HEK293T (cell line): ENCODE measurements around the gene TSN.

Experiments used
- CTCF ChIA-PET: fragments of 350-600 bp; formaldehyde crosslinking; extraction: SDS; loops from one replicate; lab custom pipeline; 2021; ENCODE audit warnings: antibody characterized with exemption, inconsistent platforms; lab: Yijun Ruan, JAX
- POLR2A ChIA-PET: fragments of 350-600 bp; formaldehyde crosslinking; extraction: SDS; loops from one replicate; lab custom pipeline; 2020; ENCODE audit warnings: antibody characterized with exemption, inconsistent platforms; lab: Yijun Ruan, JAX
- DNase-seq: peaks from one replicate; pipeline ENCODE4 v3.0.0; 2012; ENCODE audit warnings: mixed read lengths; ENCODE audit errors: extremely low spot score
- ARNT ChIP-seq: fragments of 450-650 bp; IDR thresholded peaks from 2 replicates; pipeline ENCODE4 v1.6.1; 2017; ENCODE audit warnings: mild to moderate bottlenecking
- BHLHE40 ChIP-seq: fragments of 450-650 bp; IDR thresholded peaks from 2 replicates; pipeline ENCODE4 v1.6.1; 2016; ENCODE audit warnings: mild to moderate bottlenecking, moderate library complexity, borderline replicate concordance
- CTBP1 ChIP-seq: fragments of 450-650 bp; IDR thresholded peaks from 2 replicates; pipeline ENCODE4 v1.6.1; 2016; ENCODE audit warnings: borderline replicate concordance
- ELF4 ChIP-seq: fragments of 450-650 bp; IDR thresholded peaks from 2 replicates; pipeline ENCODE4 v1.6.1; 2017; ENCODE audit warnings: antibody characterized with exemption
- FOXA1 ChIP-seq: fragments of 450-650 bp; IDR thresholded peaks from 2 replicates; pipeline ENCODE4 v1.6.1; 2016; ENCODE audit warnings: mild to moderate bottlenecking
- FOXK2 ChIP-seq: fragments of 450-650 bp; IDR thresholded peaks from 2 replicates; pipeline ENCODE4 v1.6.1; 2016; ENCODE audit warnings: mild to moderate bottlenecking
- FOXM1 ChIP-seq: fragments of 450-650 bp; IDR thresholded peaks from 2 replicates; pipeline ENCODE4 v1.6.1; 2017; ENCODE audit warnings: mild to moderate bottlenecking, borderline replicate concordance
- HDGF ChIP-seq: fragments of 450-650 bp; IDR thresholded peaks from 2 replicates; pipeline ENCODE4 v1.6.1; 2017; ENCODE audit warnings: antibody characterized with exemption, borderline replicate concordance
- L3MBTL2 ChIP-seq: fragments of 450-650 bp; conservative IDR thresholded peaks from 2 replicates; pipeline ENCODE4 v1.6.1; 2016; ENCODE audit warnings: mild to moderate bottlenecking
- LEF1 ChIP-seq: fragments of 450-650 bp; IDR thresholded peaks from 2 replicates; pipeline ENCODE4 v1.6.1; 2017; ENCODE audit warnings: mild to moderate bottlenecking, borderline replicate concordance
- NFRKB ChIP-seq: fragments of 450-650 bp; IDR thresholded peaks from 2 replicates; pipeline ENCODE4 v1.6.1; 2016; ENCODE audit warnings: mild to moderate bottlenecking, moderate library complexity
- PKNOX1 ChIP-seq: fragments of 450-650 bp; IDR thresholded peaks from 2 replicates; pipeline ENCODE4 v1.6.1; 2016
- SP1 ChIP-seq: fragments of 450-650 bp; IDR thresholded peaks from 2 replicates; pipeline ENCODE4 v1.6.1; 2017
- SUZ12 ChIP-seq: fragments of 450-650 bp; IDR thresholded peaks from 2 replicates; pipeline ENCODE4 v1.6.1; 2016; ENCODE audit warnings: mild to moderate bottlenecking
- TARDBP ChIP-seq: fragments of 450-650 bp; IDR thresholded peaks from 2 replicates; pipeline ENCODE4 v1.6.1; 2016
- ZNF384 ChIP-seq: fragments of 450-650 bp; IDR thresholded peaks from 2 replicates; pipeline ENCODE4 v1.6.1; 2016

Gene TSN

DNA sequence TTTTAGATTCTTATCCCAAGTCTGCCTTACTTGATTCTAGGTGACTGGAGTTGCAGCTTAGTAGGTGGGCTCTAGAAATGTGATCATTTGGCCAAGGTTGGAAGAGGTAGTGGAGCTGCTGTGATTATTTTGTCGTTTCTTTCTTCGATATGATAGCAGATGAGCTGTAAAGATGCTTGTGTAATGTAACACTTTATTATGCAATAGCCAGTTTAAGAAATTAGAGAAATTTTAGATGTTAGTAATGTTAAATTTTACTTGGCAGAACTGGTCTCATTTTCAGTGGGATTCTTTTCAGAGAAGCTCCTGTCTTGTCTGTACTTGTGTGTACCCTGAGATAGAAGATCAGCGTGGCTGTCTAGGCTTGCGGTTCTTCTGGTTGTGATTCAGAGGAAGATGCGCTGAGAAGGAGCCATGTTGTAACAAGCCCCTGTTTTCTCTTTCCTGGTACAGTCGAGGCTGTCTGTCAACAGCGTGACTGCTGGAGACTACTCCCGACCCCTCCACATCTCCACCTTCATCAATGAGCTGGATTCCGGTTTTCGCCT, 9.3 kb downstream of the TSN start:
- TF ChIP-seq ZNF384, result no peak
- no peak for TF ChIP-seq FOXM1
- no peak for TF ChIP-seq ARNT
- TF ChIP-seq ELF4, result no peak
- ChIA-PET CTCF (no interaction called here), POLR2A (no interaction called here)

GRCh38 chr2:121766624-121767023, 11.2 kb downstream of the TSN start:
- CTCF ChIA-PET, result no interaction called here
- TF ChIP-seq ELF4 (no peak), TARDBP (no peak), CTBP1 (no peak), BHLHE40 (no peak), ARNT (no peak), ZNF384 (no peak), NFRKB (no peak), PKNOX1 (no peak), HDGF (no peak), SP1 (no peak), SUZ12 (no peak), L3MBTL2 (no peak), FOXK2 (no peak)
- DNase-seq, result no peak
- POLR2A ChIA-PET, result no interaction called here

More for the DNA sequence above, 9.3 kb downstream of the TSN start:
- DNase-seq, result no peak

GRCh38 chr2:121768143-121768755, 12.8 kb downstream of the TSN start:
- CTCF ChIA-PET, result no interaction called here
- no peak for TF ChIP-seq ELF4
- no peak for TF ChIP-seq BHLHE40
- TF ChIP-seq ARNT, result no peak
- TF ChIP-seq LEF1, result no peak
- no peak for TF ChIP-seq FOXK2
- TF ChIP-seq CTBP1, result no peak
- no peak for TF ChIP-seq HDGF
- TF ChIP-seq PKNOX1, result no peak
- TF ChIP-seq NFRKB, result no peak
- no peak for TF ChIP-seq FOXM1
- TF ChIP-seq TARDBP, result no peak
- no peak for TF ChIP-seq L3MBTL2
- no peak for TF ChIP-seq FOXA1
- TF ChIP-seq ZNF384, result no peak
- TF ChIP-seq SP1, result no peak
- no peak for TF ChIP-seq SUZ12
- POLR2A ChIA-PET, result interaction anchor here (1.0 to 1.2 kb wide), 2 partner anchors 13 to 31 kb away, joined by 3 read pairs; partner anchors contain the start of genes NIFK and TSN
- no peak for DNase-seq

- POLR2A ChIA-PET, result interaction anchor here (0.9 kb wide), 1 partner anchor 14 kb away, joined by 3 read pairs; no protein-coding TSS in a partner anchor
- CTCF ChIA-PET, result no interaction called here
- TF ChIP-seq ZNF384, result no peak
- TF ChIP-seq PKNOX1, result no peak
- TF ChIP-seq SP1, result no peak
- no peak for TF ChIP-seq HDGF
- TF ChIP-seq FOXM1, result no peak
- DNase-seq, result no peak
These were observed 16.7 kb downstream of the TSN start for GRCh38 chr2:121771976-121772742.

DNA sequence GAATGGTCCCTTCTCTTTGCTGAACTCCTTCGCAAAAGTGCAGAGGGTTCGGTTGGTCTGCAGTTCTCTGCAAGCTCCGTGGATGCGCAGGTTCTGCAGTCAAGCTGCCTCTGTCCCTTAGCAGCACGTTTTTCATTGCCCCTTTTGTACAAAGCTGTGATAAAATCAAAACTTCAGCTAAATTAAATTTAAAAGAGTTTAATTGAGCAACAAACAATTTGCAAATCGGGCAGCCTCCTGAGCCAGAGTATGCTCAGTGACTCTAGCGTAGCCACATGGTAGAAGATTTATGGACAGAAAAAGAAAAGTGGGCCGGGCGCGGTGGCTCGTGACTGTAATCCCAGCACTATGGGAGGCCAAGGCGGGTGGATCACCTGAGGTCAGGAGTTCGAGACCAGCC, 18.8 kb downstream of the TSN start:
- TF ChIP-seq SP1 (no peak), NFRKB (no peak), PKNOX1 (no peak), ARNT (no peak), CTBP1 (no peak), ELF4 (no peak), FOXK2 (no peak), HDGF (no peak), TARDBP (no peak), FOXM1 (no peak), ZNF384 (no peak), LEF1 (no peak), FOXA1 (no peak), SUZ12 (no peak), BHLHE40 (no peak), L3MBTL2 (no peak)
- CTCF ChIA-PET, result no interaction called here
- POLR2A ChIA-PET, result no interaction called here
- no peak for DNase-seq
